Mesenteric fat pad (tissue), 1 donor: Measurements from ENCODE around the gene PCDH15. TPM values are rescaled to one million over a fixed set of nuclear protein-coding genes. Genes with fewer than 3 reads are reported as not detected.

Experiments used
- microRNA-seq: library from miRNA; unstranded; fragments of <30 nt; microRNA quantifications from one replicate; pipeline ENCODE4 v1.2.0, GENCODE V29; 2020; ENCODE audit warnings: borderline number of aligned reads
- total RNA-seq: library from RNA; stranded (reverse); fragmentation: NEBNext Ultra II Directional; extraction: Animal tissue kit (Norgen Biotek cat#: 25700); gene quantifications from one replicate; pipeline ENCODE4 v1.2.1, GENCODE V29; 2021
- donor health status: DM: yes; HTN: yes; CAD: no.

The PCDH15 gene
- total RNA-seq, 1 donor from 2014 or later, result not detected

Small RNA genes within 50 kb of the gene (microRNA-seq; reads per million reads assigned to microRNA genes)
- gene MIR548F1, result not detected
